NB4 (cell line): ENCODE data around the gene CCDC194.
A peak's percentile ranks its signal among the peaks of the same experiment; 100 is the strongest.

Source experiments
- POLR2A ChIP-seq: IDR thresholded peaks from 2 replicates; pipeline ENCODE4 v1.6.1; 2011; ENCODE audit warnings: mild to moderate bottlenecking; ENCODE audit not compliant: insufficient read length; ENCODE audit errors: extremely low read depth
- TF ChIP-seq, protein P1 (sequence below): IDR thresholded peaks from one replicate; pipeline ENCODE4 v1.5.1; 2012; ENCODE audit warnings: low read depth, low read length

DNA sequence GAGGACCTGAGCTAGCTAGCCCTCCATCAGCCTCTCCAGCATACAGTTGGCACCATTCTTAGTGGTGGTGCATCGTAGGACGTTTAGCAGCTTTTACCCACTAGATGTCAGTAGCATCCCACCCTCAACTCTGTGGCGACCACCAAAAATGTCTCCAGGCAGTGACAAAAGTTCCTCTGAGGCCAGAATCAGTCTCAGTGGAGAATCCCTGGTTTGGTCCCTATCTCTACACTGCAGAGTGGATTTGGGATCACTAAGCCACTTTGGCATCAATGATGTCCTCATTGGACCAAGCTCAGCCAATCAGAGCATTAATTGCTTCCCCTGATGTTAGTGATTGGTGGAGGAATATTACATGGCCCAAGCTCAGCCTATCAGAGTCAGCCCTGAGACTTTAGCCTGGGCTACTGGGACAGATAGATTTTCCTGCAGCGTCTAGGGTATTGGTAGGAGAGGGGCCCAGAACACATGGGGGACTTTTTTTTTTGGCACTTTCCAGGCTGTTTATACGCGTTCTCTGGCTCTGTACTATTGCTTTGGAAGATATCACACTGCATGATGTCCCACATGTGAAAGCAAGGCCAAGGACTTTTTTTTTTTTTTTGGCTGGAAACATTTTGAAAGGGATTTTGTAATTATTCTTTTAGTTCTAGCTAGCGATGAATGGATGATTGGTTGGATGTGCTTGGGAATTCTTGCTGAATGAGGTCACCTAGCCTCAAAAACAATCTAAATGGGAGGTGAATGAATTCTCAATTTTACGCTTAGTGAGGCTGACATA is 47.4 kb upstream of the CCDC194 start:
- TF ChIP-seq POLR2A: no peak
- TF ChIP-seq, protein P1, sequence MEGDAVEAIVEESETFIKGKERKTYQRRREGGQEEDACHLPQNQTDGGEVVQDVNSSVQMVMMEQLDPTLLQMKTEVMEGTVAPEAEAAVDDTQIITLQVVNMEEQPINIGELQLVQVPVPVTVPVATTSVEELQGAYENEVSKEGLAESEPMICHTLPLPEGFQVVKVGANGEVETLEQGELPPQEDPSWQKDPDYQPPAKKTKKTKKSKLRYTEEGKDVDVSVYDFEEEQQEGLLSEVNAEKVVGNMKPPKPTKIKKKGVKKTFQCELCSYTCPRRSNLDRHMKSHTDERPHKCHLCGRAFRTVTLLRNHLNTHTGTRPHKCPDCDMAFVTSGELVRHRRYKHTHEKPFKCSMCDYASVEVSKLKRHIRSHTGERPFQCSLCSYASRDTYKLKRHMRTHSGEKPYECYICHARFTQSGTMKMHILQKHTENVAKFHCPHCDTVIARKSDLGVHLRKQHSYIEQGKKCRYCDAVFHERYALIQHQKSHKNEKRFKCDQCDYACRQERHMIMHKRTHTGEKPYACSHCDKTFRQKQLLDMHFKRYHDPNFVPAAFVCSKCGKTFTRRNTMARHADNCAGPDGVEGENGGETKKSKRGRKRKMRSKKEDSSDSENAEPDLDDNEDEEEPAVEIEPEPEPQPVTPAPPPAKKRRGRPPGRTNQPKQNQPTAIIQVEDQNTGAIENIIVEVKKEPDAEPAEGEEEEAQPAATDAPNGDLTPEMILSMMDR: peak; percentile 38
